Measurements from ENCODE around the gene IFIH1.

The IFIH1 gene

GRCh38 chr2:162318328-162319180 lies at the start of gene IFIH1:
Gene IFIH1, minus strand, starts transcription at chr2:162318684. Its CDS starts 377 bp downstream, at chr2:162318307.
- Histone ChIP-seq H3K9me3 (ENCODE audit: control insufficient read depth, insufficient read depth, low read length) (no peaks in the 10 kb centered on the region), H3K36me3 (ENCODE audit: control insufficient read depth, insufficient read depth, low read length) (no peaks in the 10 kb centered on the region), H3K4me3 (ENCODE audit: low read depth, low read length) (peak within 1 kb of the TSS; percentile 77), H3K4me1 (ENCODE audit: control insufficient read depth, insufficient read depth, low read length) (peaks cover 7% of the 10 kb centered on the region), H3K9ac (ENCODE audit: low read depth, low read length) (peak within 1 kb of the TSS; percentile 24), H3K27me3 (ENCODE audit: control insufficient read depth, insufficient read depth, low read length) (peaks cover 10% of the 10 kb centered on the region)

GRCh38 chr2:162365392-162365791 lies 46.9 kb upstream of the IFIH1 start:
- no peaks in the 10 kb centered on the region for H3K36me3 ChIP-seq (ENCODE audit: control insufficient read depth, insufficient read depth, low read length)
- no peak overlapping the region for H3K9ac ChIP-seq (ENCODE audit: low read depth, low read length)
- no peaks in the 10 kb centered on the region for H3K27me3 ChIP-seq (ENCODE audit: control insufficient read depth, insufficient read depth, low read length)
- H3K9me3 ChIP-seq (ENCODE audit: control insufficient read depth, insufficient read depth, low read length): no peaks in the 10 kb centered on the region
- no peaks in the 10 kb centered on the region for H3K4me1 ChIP-seq (ENCODE audit: control insufficient read depth, insufficient read depth, low read length)
- no peak overlapping the region for H3K4me3 ChIP-seq (ENCODE audit: low read depth, low read length)

DNA sequence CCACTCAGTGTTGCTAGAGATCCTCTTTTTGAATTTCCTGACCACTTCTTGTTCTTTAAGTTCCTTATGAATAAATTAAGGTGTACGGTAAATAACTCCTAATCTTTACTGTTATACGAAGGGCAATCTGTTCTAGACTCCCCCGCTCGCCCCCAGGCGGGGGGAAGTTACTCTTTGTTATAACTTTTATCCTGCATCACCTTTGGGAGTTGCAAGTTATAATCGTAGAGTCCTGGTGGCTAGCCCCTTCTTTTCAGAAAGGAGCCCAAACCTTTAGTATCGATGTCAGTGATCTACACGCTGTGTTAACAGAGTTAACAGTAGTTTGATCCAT lies 26.1 kb upstream of the IFIH1 start:
- peaks cover 4% of the 10 kb centered on the region for H3K4me1 ChIP-seq (ENCODE audit: control insufficient read depth, insufficient read depth, low read length)
- peak overlapping the region; percentile 2 for H3K9ac ChIP-seq (ENCODE audit: low read depth, low read length)
- H3K9me3 ChIP-seq (ENCODE audit: control insufficient read depth, insufficient read depth, low read length): no peaks in the 10 kb centered on the region
- peak overlapping the region; percentile 69 for H3K4me3 ChIP-seq (ENCODE audit: low read depth, low read length)
- H3K27me3 ChIP-seq (ENCODE audit: control insufficient read depth, insufficient read depth, low read length): peaks cover 6% of the 10 kb centered on the region
- no peaks in the 10 kb centered on the region for H3K36me3 ChIP-seq (ENCODE audit: control insufficient read depth, insufficient read depth, low read length)

DNA sequence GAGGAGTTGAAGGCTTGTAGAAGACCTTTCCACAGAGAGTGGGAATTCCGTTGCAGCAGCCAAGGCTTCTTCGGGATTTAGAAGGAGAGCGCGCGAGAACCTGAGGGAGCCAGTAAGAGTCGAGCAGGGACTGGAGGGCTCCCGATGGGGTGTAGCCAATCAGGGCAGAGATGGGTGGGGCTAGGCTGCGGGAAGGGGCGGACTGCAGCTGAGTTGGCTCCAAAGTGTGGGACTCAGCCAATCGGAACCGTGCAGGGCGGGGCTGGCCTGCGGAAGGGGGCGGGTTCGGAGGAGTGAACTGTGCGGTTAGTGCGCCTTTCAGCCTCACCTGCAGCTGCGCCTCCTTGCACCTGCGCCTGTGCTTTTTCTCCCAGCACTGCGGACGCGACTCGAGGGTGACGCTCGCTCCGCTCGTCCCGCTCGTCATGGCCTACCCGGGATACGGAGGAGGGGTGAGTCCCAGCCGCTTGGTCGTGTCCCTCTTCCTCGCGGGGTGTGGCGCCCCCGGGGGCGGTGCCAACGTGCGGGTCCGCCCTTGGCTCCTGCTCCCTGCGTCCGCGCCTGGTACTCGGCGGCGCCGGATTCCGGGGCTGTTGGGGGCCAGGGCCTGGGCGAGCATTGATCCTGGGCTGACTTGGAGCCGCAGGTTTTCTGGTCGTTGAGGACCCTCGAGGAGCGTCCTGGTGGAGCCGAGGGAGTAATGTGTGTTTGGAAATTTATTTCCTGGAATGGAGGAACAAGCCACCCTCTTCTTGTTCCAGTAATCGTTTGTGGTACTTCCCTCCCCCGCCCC lies 25.5 kb upstream of the IFIH1 start, which contains the start of gene GCA:
Gene GCA, plus strand, starts transcription at position 309 of the 793 bp plus-strand sequence. Its CDS starts 117 bp downstream, at position 426.
- H3K36me3 ChIP-seq (ENCODE audit: control insufficient read depth, insufficient read depth, low read length): no peaks in the 10 kb centered on the region
- H3K9me3 ChIP-seq (ENCODE audit: control insufficient read depth, insufficient read depth, low read length): no peaks in the 10 kb centered on the region
- peak within 1 kb of the TSS; percentile 69 for H3K4me3 ChIP-seq (ENCODE audit: low read depth, low read length)
- H3K9ac ChIP-seq (ENCODE audit: low read depth, low read length): peak within 1 kb of the TSS; percentile 19
- H3K27me3 ChIP-seq (ENCODE audit: control insufficient read depth, insufficient read depth, low read length): peaks cover 6% of the 10 kb centered on the region
- peaks cover 4% of the 10 kb centered on the region for H3K4me1 ChIP-seq (ENCODE audit: control insufficient read depth, insufficient read depth, low read length)

GRCh38 chr2:162343492-162343823 lies 25.0 kb upstream of the IFIH1 start:
- H3K4me1 ChIP-seq (ENCODE audit: control insufficient read depth, insufficient read depth, low read length): peaks cover 4% of the 10 kb centered on the region
- H3K36me3 ChIP-seq (ENCODE audit: control insufficient read depth, insufficient read depth, low read length): no peaks in the 10 kb centered on the region
- peaks cover 6% of the 10 kb centered on the region for H3K27me3 ChIP-seq (ENCODE audit: control insufficient read depth, insufficient read depth, low read length)
- peak overlapping the region; percentile 69 for H3K4me3 ChIP-seq (ENCODE audit: low read depth, low read length)
- no peaks in the 10 kb centered on the region for H3K9me3 ChIP-seq (ENCODE audit: control insufficient read depth, insufficient read depth, low read length)
- H3K9ac ChIP-seq (ENCODE audit: low read depth, low read length): peak overlapping the region; percentile 19

- Histone ChIP-seq H3K36me3 (ENCODE audit: control insufficient read depth, insufficient read depth, low read length) (no peaks in the 10 kb centered on the region), H3K27me3 (ENCODE audit: control insufficient read depth, insufficient read depth, low read length) (peaks cover 6% of the 10 kb centered on the region), H3K9me3 (ENCODE audit: control insufficient read depth, insufficient read depth, low read length) (no peaks in the 10 kb centered on the region), H3K9ac (ENCODE audit: low read depth, low read length) (no peak overlapping the region), H3K4me1 (ENCODE audit: control insufficient read depth, insufficient read depth, low read length) (peaks cover 4% of the 10 kb centered on the region), H3K4me3 (ENCODE audit: low read depth, low read length) (no peak overlapping the region)
Measured at GRCh38 chr2:162342841-162343240, 24.4 kb upstream of the IFIH1 start.

DNA sequence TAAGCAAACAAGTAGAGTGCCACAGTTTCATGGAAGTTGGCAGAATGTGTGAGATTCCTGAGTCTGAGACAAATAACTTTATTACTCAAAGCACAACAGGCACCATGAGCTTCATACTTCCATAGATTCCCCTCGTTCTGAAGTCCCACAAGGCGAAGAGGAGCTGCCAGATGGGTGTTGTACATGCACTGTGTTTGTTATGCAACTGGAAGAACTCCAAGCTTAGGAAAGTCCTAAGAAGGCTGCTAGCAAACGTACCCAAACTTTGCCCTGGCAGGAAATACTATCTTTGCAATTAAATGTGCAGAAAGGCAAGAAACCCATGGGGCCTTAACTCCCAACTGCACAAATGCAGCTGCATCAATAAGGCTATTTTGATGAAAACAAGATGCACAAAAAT lies 23.8 kb upstream of the IFIH1 start:
- peaks cover 4% of the 10 kb centered on the region for H3K4me1 ChIP-seq (ENCODE audit: control insufficient read depth, insufficient read depth, low read length)
- H3K27me3 ChIP-seq (ENCODE audit: control insufficient read depth, insufficient read depth, low read length): peaks cover 6% of the 10 kb centered on the region
- no peak overlapping the region for H3K9ac ChIP-seq (ENCODE audit: low read depth, low read length)
- no peaks in the 10 kb centered on the region for H3K9me3 ChIP-seq (ENCODE audit: control insufficient read depth, insufficient read depth, low read length)
- H3K36me3 ChIP-seq (ENCODE audit: control insufficient read depth, insufficient read depth, low read length): no peaks in the 10 kb centered on the region
- no peak overlapping the region for H3K4me3 ChIP-seq (ENCODE audit: low read depth, low read length)

GRCh38 chr2:162340822-162341221 lies 22.3 kb upstream of the IFIH1 start:
- Histone ChIP-seq H3K9ac (ENCODE audit: low read depth, low read length) (no peak overlapping the region), H3K27me3 (ENCODE audit: control insufficient read depth, insufficient read depth, low read length) (peaks cover 6% of the 10 kb centered on the region), H3K4me3 (ENCODE audit: low read depth, low read length) (no peak overlapping the region), H3K9me3 (ENCODE audit: control insufficient read depth, insufficient read depth, low read length) (no peaks in the 10 kb centered on the region), H3K36me3 (ENCODE audit: control insufficient read depth, insufficient read depth, low read length) (no peaks in the 10 kb centered on the region), H3K4me1 (ENCODE audit: control insufficient read depth, insufficient read depth, low read length) (peaks cover 4% of the 10 kb centered on the region)

GRCh38 chr2:162337868-162338267 lies 19.4 kb upstream of the IFIH1 start:
- Histone ChIP-seq H3K36me3 (ENCODE audit: control insufficient read depth, insufficient read depth, low read length) (no peaks in the 10 kb centered on the region), H3K9ac (ENCODE audit: low read depth, low read length) (no peak overlapping the region), H3K27me3 (ENCODE audit: control insufficient read depth, insufficient read depth, low read length) (peaks cover 2% of the 10 kb centered on the region), H3K9me3 (ENCODE audit: control insufficient read depth, insufficient read depth, low read length) (no peaks in the 10 kb centered on the region), H3K4me3 (ENCODE audit: low read depth, low read length) (no peak overlapping the region), H3K4me1 (ENCODE audit: control insufficient read depth, insufficient read depth, low read length) (no peaks in the 10 kb centered on the region)

DNA sequence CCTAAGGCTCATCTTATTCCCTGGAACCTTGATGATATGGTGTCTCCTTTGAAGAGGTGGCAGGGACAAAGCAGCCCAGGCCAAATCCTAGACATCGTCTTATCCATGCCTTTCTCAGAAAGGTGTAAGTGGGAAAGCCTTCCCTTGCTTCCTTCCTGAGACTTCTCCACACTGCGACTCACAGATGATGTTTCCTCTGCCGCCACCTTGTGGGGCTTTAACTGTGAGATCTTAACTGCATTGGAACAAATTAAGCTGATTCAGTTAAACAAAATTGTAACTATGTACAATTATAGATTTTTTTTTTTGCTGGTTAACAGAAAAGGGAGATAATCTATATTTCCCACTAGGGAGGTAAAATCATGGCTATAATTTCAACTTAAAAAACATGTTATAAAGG lies 15.5 kb upstream of the IFIH1 start:
- Histone ChIP-seq H3K4me1 (ENCODE audit: control insufficient read depth, insufficient read depth, low read length) (no peaks in the 10 kb centered on the region), H3K4me3 (ENCODE audit: low read depth, low read length) (no peak overlapping the region), H3K9ac (ENCODE audit: low read depth, low read length) (no peak overlapping the region), H3K9me3 (ENCODE audit: control insufficient read depth, insufficient read depth, low read length) (no peaks in the 10 kb centered on the region), H3K36me3 (ENCODE audit: control insufficient read depth, insufficient read depth, low read length) (no peaks in the 10 kb centered on the region), H3K27me3 (ENCODE audit: control insufficient read depth, insufficient read depth, low read length) (no peaks in the 10 kb centered on the region)

DNA sequence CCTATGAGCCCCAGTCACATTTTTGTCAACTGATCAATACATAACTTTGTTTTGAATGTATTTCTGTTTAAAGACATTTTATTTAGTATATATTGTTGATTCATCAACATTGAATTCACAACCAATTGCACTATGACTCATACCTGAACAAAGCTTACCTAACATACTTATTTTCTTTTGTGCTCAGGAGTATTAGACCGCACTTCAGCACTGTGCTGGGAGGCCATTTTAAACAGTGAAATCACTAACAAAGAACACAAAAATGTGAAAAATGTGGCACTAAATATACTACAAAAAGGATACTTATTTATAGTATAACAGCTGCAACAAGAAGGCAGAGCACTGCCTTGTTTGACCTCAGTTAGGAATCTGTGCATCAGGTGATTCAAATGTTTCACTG lies 12.4 kb upstream of the IFIH1 start:
- Histone ChIP-seq H3K9ac (ENCODE audit: low read depth, low read length) (no peak overlapping the region), H3K27me3 (ENCODE audit: control insufficient read depth, insufficient read depth, low read length) (no peaks in the 10 kb centered on the region), H3K4me3 (ENCODE audit: low read depth, low read length) (no peak overlapping the region), H3K4me1 (ENCODE audit: control insufficient read depth, insufficient read depth, low read length) (no peaks in the 10 kb centered on the region), H3K36me3 (ENCODE audit: control insufficient read depth, insufficient read depth, low read length) (no peaks in the 10 kb centered on the region), H3K9me3 (ENCODE audit: control insufficient read depth, insufficient read depth, low read length) (no peaks in the 10 kb centered on the region)

All from iPS-15b (cell line).